HG02623 (cell line): ENCODE measurements around the gene MYO5B.

ENCODE experiments used
- ATAC-seq: cut with Tn5 transposase; IDR thresholded peaks from one replicate; pipeline ENCODE4 v1.9.1; 2021; ENCODE audit warnings: moderate library complexity; ENCODE audit not compliant: unreplicated experiment

MYO5B gene

DNA sequence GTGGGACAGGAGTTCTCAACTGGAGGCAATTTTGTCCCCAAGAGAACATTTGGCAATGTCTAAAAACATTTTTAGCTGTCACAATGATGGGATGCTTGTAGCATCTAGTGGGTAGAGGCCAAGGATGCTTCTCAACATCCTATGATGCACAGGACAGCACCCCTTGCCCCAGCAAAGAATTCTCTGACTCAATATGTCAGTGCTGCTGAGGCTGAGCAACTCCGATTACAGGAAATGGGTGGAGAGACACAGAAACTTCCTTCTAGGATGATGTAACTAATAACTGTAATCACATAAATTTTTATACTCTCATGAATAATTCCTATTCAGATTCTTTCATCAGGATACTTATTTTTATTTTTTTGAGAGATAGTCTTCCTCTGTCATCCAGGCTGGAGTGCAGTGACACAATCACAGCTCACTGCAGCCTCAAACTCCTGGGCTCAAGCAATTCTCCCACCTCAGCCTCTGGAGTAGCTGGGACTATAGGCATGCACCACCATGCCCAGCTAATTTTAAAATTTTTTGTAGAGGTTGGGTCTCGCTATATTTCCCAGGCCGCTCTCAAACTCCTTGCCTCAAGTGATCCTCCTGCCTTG, 261.3 kb downstream of the MYO5B start:
- ATAC-seq = no peak

DNA sequence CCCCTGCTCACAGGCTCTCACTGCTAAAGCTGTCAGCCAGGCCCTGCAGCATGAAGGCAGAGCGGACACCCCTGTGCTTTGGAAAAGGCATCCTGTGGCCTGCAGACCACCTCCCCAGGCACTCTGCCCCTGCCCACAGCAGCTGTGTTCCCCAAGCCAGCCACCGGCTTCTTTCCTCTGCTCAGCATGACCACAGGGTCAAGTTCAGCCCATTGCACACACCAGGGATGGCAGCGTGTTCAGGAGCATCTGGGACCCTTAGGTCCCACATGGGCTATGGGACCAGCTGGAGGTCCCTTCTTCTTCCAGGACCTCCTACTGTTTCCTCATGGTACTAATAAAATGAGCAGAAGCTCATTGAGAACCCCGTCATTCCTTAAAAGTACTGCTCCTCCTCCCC, 263.2 kb downstream of the MYO5B start:
- ATAC-seq = no peak

DNA sequence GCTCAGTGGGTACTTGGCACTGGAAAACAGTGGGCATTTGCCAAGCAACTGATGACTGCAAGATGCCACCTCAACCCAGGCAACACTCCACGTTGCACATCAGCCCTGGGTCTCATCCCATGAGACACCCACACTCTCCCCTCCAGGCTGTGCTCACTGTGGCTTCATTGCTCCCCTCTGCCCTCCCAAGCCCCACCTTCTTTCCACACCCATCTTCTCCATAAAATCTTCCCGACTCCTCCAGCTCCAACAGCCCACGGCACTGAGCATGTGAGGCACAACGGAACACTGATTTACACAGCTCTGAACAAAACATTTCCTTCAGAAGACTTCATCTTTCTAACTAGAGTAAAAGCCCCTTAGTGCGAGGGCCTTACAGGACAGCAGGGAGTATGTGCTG, 263.8 kb downstream of the MYO5B start:
- ATAC-seq = no peak

- no peak for ATAC-seq
Measured at GRCh38 chr18:49926106-49926745, 268.7 kb downstream of the MYO5B start.

DNA sequence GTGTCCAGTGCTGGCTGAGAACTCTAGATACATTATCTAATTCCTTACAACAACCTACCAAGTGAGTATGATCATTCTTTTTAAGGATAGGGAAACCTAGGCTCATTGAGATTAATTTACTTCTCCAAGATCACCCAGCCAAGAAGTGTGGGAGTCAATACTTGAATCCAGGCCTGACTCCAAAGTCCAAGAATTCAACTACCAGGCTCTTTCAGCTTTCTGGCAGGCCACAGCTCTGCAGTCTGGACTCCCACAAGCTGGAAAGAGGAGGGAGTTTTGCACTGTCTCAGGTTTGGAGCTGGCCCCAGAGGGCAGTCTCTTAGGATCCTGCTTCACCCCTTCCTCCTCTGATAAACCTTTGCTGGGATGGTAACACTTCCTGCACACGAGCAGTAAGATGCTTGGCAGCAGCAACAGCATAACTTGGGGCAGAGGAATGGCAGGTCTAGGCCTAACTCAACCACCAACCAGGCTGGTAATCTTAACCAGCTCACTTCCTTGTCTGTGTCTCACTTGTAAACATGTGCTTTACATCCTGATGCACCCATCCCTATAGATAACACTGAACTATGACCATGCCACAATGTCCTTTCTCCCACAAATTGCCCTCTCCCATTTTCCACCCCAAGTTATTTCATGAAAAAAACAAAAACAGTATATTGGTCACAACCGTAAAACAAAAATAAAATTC, 270.5 kb downstream of the MYO5B start:
- ATAC-seq = no peak

GRCh38 chr18:49922228-49922627, 272.7 kb downstream of the MYO5B start:
- no peak for ATAC-seq

DNA sequence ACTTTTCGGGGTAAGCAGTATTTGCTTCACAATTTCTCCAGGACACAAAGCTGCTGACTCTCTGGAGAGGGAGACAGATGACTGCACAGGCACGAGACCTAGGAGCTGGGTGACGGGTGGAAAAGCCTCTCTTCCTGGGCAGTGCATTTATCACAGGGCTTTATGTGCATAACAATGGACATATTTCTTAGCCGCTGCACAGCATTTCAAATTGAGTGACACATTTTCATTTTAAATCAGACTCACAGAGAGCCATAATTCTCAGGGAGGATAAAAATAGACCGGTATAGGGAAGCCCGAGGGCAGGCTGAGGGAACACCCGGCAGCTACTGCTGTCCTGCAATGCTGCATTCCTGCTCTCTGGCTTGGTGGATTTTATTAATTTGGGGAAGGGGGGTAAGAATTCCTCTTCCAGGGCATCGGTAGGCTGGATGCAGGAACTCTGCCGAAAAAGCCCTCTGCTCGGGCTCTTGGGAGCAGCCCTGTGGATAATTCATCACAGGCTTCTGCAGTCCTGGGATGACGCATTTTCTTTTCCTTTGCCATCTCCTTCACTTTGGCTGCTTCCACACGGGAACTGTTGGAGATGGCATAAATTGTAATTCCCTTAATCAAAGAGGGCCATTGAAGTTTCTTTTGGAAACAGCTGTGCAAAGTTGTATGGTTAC, 273.5 kb downstream of the MYO5B start:
- ATAC-seq = no peak

- no peak for ATAC-seq
Measured at GRCh38 chr18:49920731-49921130, 274.2 kb downstream of the MYO5B start.

DNA sequence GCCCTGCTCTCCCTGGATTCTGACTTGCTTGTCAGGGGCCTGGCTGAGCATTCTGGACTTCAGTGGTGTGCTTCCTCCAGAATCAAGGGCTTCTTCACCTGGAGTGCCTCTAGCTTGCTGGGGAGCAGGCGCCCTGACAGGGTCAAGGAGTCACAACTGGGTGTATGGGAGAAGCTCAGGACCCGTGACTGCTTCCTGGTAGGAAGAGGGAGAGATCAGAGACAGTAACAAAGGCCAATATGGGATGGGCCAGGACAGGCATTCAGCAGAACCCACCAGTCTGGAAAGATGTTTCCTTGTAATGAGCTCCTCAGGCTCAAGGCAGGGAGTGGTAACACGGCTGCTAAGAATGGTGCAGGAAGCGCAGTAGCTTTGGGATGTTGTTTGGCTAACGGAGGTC, 277.2 kb downstream of the MYO5B start:
- no peak for ATAC-seq

DNA sequence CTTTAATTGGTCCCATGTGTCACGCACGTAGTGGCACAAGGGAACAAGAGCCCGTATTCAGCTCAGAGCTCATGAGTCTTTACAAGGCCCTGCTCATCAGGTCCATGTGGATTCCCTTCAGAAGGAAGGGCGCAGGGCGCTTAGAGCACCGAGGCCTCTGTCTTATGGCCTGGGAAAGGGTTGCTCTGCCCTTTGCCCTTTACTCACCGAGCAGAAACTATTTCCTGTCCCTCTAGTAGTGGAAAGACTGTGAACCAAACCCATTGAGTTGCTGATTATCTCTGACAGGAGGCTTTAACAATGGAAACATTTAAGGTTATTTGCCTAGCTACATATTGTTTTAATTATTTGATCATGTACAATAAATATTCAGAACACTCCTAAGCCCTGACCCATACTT, 279.6 kb downstream of the MYO5B start:
- no peak for ATAC-seq

GRCh38 chr18:49913221-49913620, 281.7 kb downstream of the MYO5B start:
- ATAC-seq = no peak

DNA sequence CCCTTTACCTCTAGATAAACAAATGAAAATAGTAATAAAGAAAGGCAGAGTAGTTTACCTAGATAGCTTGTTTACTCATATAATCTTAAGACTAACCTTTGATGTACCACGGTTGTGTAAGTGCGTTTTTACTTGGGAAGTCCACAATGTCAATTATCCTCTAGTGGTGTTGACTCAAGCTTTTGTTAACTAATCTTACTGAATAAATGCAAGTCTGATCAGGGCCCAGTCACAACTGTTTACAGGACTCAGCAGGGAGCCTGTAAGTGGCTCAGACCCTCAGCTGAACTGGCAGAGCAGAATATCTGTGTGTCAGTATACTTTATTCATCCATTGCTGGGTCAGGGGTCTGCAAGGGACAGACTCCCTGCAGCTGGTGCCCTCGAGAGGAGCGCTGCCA, 283.5 kb downstream of the MYO5B start:
- no peak for ATAC-seq

GRCh38 chr18:49910986-49911385, 284.0 kb downstream of the MYO5B start:
- ATAC-seq = no peak

- ATAC-seq = no peak
Measured at GRCh38 chr18:49910019-49910418, 284.9 kb downstream of the MYO5B start.

DNA sequence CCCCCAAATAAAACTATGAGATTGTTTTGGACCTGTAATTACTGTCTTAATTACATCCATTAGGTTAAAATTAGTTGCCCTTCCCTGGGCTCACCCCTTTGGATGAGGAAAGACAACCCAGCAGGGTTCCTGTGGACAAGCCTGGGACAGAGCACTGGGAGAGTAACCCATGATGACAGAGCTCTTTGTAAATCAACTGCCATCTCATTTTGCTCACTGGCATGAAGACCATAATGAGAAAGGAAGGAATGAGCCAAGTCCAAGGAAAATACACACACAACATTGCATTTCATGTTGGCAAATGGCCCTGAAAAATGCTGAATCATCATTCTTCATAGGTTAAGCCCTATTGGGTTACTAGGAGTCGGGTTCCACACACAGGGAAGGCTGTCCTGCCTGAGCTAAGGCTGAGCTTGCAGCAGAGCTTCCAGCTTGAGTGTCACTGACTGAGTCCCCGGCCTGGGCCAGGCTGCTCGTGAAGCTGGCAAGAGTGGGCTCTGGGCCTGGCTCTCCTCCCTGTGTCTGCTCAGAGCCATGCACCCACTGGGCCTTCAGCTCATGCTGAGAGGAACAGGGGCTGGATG, 287.5 kb downstream of the MYO5B start:
- ATAC-seq = no peak

GRCh38 chr18:49905771-49906170, 289.2 kb downstream of the MYO5B start:
- no peak for ATAC-seq

DNA sequence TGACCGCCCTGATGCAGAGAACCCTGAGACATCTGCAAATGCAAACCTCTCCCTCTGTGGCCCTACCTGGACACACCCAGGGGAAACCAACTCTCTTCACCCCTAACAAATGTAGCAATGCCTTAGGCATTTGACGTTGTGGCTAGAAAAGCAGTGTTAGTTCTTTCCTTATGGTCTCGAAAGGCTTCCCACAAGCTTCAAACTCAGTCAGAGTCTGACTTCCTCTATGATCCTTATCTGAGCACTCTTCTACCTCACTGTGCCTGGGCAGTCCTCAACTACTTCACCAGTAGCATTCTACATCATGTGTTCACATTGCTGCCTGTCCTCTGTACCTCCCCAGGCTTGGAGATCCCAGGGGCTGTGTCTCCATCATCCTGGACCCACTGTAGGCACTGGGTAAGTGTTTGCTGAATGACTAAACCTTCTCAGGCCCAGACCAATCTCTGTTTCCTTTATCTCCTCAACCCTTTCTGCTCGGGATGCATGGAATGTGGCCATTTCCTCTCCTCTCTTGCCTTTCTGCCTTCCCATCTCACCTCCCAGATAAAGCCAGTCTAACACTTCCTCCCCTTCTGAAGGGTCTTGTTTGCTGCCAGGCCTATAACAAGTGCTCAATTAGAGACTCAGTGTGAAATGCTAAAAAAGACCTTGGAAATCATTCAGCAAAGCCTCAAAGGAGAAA, 289.9 kb downstream of the MYO5B start:
- ATAC-seq = no peak

DNA sequence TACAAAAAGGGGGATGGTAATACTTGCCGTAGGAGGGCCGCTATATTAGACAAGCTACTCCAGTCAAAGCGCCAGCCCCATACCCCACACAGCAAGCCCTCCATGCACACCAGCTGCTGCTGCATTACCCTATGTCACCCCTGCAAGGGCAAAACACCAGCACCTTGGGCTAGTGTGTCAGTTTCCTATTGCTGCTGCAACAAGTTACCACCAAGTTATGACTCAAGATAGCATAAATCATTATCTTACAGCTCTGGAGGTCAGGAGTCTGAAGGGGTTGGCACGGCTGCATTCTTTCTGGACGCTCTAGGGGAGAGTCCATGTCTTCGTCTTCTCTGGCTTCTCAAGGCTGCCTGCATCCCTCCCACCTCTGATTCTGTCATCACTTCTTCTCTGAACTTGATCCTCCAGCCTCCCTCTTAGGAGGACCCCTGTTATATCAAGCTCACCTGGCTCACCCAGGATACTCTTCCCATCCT, 293.0 kb downstream of the MYO5B start:
- ATAC-seq = no peak

GRCh38 chr18:49899657-49900330, 295.2 kb downstream of the MYO5B start:
- no peak for ATAC-seq

GRCh38 chr18:49898421-49898820, 296.5 kb downstream of the MYO5B start:
- ATAC-seq = no peak
